A549 (cell line): ENCODE measurements around the gene SLC35G1. TPM values are rescaled to one million over a fixed set of nuclear protein-coding genes. Genes with fewer than 3 reads are reported as not detected.
A peak's percentile ranks its signal among the peaks of the same experiment; 100 is the strongest.

Source experiments
- ATAC-seq, 2 experiments: fragments of 200-7000 bp in 1 of 2; fragments of >200 bp in 1 of 2; cut with Nextera tagmentation in 1 of 2; cut with Tn5 transposase in 1 of 2; 3 replicates each; pipeline versions ENCODE4 v1.8.0 to v1.9.1; 2018 to 2020; ENCODE audit warnings: mild to moderate bottlenecking in 1 of 2, moderate library complexity in 1 of 2
- CTCF ChIA-PET: fragments of 300-600 bp; sonication (Branson Sonifier 250); formaldehyde crosslinking; extraction: SDS; loops from one replicate; lab custom pipeline; 2021; ENCODE audit warnings: antibody characterized with exemption, inconsistent platforms; lab: Yijun Ruan, JAX
- POLR2A ChIA-PET: fragments of 350-600 bp; formaldehyde crosslinking; extraction: SDS; loops from one replicate; lab custom pipeline; 2021; ENCODE audit warnings: antibody characterized with exemption, inconsistent platforms; lab: Yijun Ruan, JAX
- DNase-seq, 2 experiments: peaks; one replicate each; pipeline versions ENCODE4 v3.0.0 to v3.0.0-alpha.2; 2011 to 2016; ENCODE audit warnings: low read depth in 1 of 2, low spot score in 1 of 2
- FAIRE-seq: peaks from 2 replicates; lab custom pipeline; 2011; peaks lifted over from hg19 to GRCh38; lab: Jason Lieb, UNC
- H3K27ac ChIP-seq, 2 experiments: fragments of >200 bp; sonication (Bioruptor Twin); formaldehyde crosslinking; 3 replicates each; pipeline ENCODE4 v1.5.1; 2016 to 2017
- H3K4me1 ChIP-seq: fragments of >200 bp; sonication (Bioruptor Twin); formaldehyde crosslinking; 3 replicates; pipeline ENCODE4 v1.6.1; 2016
- H3K4me2 ChIP-seq: fragments of >200 bp; sonication (Bioruptor Twin); formaldehyde crosslinking; 3 replicates; pipeline ENCODE4 v1.6.1; 2016
- H3K4me3 ChIP-seq: fragments of >200 bp; sonication (Bioruptor Twin); formaldehyde crosslinking; 3 replicates; pipeline ENCODE4 v1.5.1; 2016
- H3K9me3 ChIP-seq: fragments of >200 bp; sonication (Bioruptor Twin); formaldehyde crosslinking; 3 replicates; pipeline ENCODE4 v1.6.1; 2016
- CEBPB ChIP-seq, 2 experiments: fragments of >200 bp in 1 of 2; sonication (Bioruptor Twin) in 1 of 2; formaldehyde crosslinking in 1 of 2; IDR thresholded peaks; 2 replicates each; pipeline ENCODE4 v1.6.1; 2012 to 2016
- CHD4 ChIP-seq: fragments of 200-600 bp; sonication (generic); IDR thresholded peaks from 2 replicates; pipeline ENCODE4 v1.6.1; 2016; ENCODE audit warnings: antibody characterized with exemption, mild to moderate bottlenecking, borderline replicate concordance
- E2F6 ChIP-seq: IDR thresholded peaks from 2 replicates; pipeline ENCODE4 v1.6.1; 2012; ENCODE audit warnings: low read depth, borderline replicate concordance
- EHF ChIP-seq: fragments of 250-450 bp; sonication (Bioruptor Pico); IDR thresholded peaks from 2 replicates; pipeline ENCODE4 v1.5.0; 2020; ENCODE audit warnings: mild to moderate bottlenecking
- EHMT2 ChIP-seq: fragments of 200-600 bp; sonication (generic); IDR thresholded peaks from 2 replicates; pipeline ENCODE4 v1.6.1; 2016; ENCODE audit warnings: antibody characterized with exemption, low read depth, mild to moderate bottlenecking, moderate library complexity
- EP300 ChIP-seq, 2 experiments: fragments of >200 bp; sonication (Bioruptor Twin); formaldehyde crosslinking; IDR thresholded peaks; 2 replicates in 1 of 2; 3 replicates in 1 of 2; pipeline ENCODE4 v1.6.1; 2016 to 2017
- FOSB ChIP-seq: fragments of 250-450 bp; sonication (Bioruptor Pico); IDR thresholded peaks from 2 replicates; pipeline ENCODE4 v1.5.0; 2020; ENCODE audit warnings: mild to moderate bottlenecking, moderate library complexity
- HDAC2 ChIP-seq: fragments of 200-600 bp; sonication (generic); IDR thresholded peaks from 2 replicates; pipeline ENCODE4 v1.6.1; 2016
- HES2 ChIP-seq: fragments of >200 bp; sonication (Bioruptor Twin); formaldehyde crosslinking; IDR thresholded peaks from 2 replicates; pipeline ENCODE4 v1.6.1; 2016
- HOXB5 ChIP-seq: fragments of 250-450 bp; sonication (Bioruptor Pico); IDR thresholded peaks from 2 replicates; pipeline ENCODE4 v1.5.0; 2020; ENCODE audit warnings: mild to moderate bottlenecking, moderate library complexity
- KDM5A ChIP-seq: fragments of 200-600 bp; sonication (generic); IDR thresholded peaks from 2 replicates; pipeline ENCODE4 v1.6.1; 2016; ENCODE audit warnings: antibody characterized with exemption, mild to moderate bottlenecking
- MAFK ChIP-seq: fragments of 450-650 bp; IDR thresholded peaks from 2 replicates; pipeline ENCODE4 v1.6.1; 2014; ENCODE audit not compliant: partially characterized antibody
- MAZ ChIP-seq: fragments of 150-350 bp; IDR thresholded peaks from 2 replicates; pipeline ENCODE4 v1.6.1; 2014; ENCODE audit warnings: antibody characterized with exemption, low read depth, low read length, borderline replicate concordance
- PHF8 ChIP-seq: fragments of 200-600 bp; sonication (generic); IDR thresholded peaks from 2 replicates; pipeline ENCODE4 v1.6.1; 2016; ENCODE audit warnings: low read depth, mild to moderate bottlenecking, antibody characterized with exemption, moderate library complexity, borderline replicate concordance
- POLR2AphosphoS2 ChIP-seq: conservative IDR thresholded peaks from 2 replicates; pipeline ENCODE4 v1.6.1; 2012; ENCODE audit warnings: low read length, improper control_type of control experiment, inconsistent platforms
- RCOR1 ChIP-seq: fragments of 150-350 bp; IDR thresholded peaks from 2 replicates; pipeline ENCODE4 v1.6.1; 2014; ENCODE audit warnings: antibody characterized with exemption, low read length, low read depth
- RNF2 ChIP-seq: fragments of 200-600 bp; sonication (generic); IDR thresholded peaks from 2 replicates; pipeline ENCODE4 v1.6.1; 2016; ENCODE audit warnings: low read depth, mild to moderate bottlenecking, antibody characterized with exemption, moderate library complexity, borderline replicate concordance
- SMC3 ChIP-seq: fragments of >200 bp; sonication (Bioruptor Twin); formaldehyde crosslinking; IDR thresholded peaks from 3 replicates; pipeline ENCODE4 v1.6.1; 2018; ENCODE audit warnings: inconsistent platforms
- SREBF2 ChIP-seq: fragments of 450-650 bp; IDR thresholded peaks from 2 replicates; pipeline ENCODE4 v1.6.1; 2014; ENCODE audit warnings: mild to moderate bottlenecking, moderate library complexity
- TFCP2L1 ChIP-seq: fragments of 250-450 bp; sonication (Bioruptor Pico); IDR thresholded peaks from 2 replicates; pipeline ENCODE4 v1.5.0; 2021; ENCODE audit warnings: mild to moderate bottlenecking
- ZC3H11A ChIP-seq: fragments of 450-650 bp; IDR thresholded peaks from 2 replicates; pipeline ENCODE4 v1.6.1; 2014; ENCODE audit warnings: antibody characterized with exemption, mild to moderate bottlenecking
- WGBS: methylation state at CpG from one replicate; pipeline ENCODE4 v1.1.6; 2017; ENCODE audit errors: missing lambda C conversion rate; 5-methylcytosine and 5-hydroxymethylcytosine counted together
- polyA plus RNA-seq, 4 experiments: library from polyadenylated mRNA; depleted of rRNA in 3 of 4; stranded (reverse); fragments of >200 nt; fragmentation: RNase III in 1 of 4; extraction: RNeasy Plus Mini Kit Qiagen cat#74134 plus additional on column Dnase treatment in 1 of 4; gene quantifications; 2 replicates in 3 of 4; 3 replicates in 1 of 4; pipeline ENCODE4 v1.2.3, GENCODE V29; 2011 to 2017
- TF ChIP-seq, protein P1 (sequence below): fragments of >200 bp; sonication (Bioruptor Twin); formaldehyde crosslinking; IDR thresholded peaks from 3 replicates; pipeline ENCODE4 v1.5.1; 2016
- TF ChIP-seq, protein P2 (sequence below): fragments of >200 bp; sonication (Bioruptor Twin); formaldehyde crosslinking; IDR thresholded peaks from 3 replicates; pipeline ENCODE4 v1.6.1; 2016
- TF ChIP-seq, protein P3 (sequence below): fragments of 200-600 bp; sonication (generic); IDR thresholded peaks from 2 replicates; pipeline ENCODE4 v1.6.1; 2016; ENCODE audit warnings: antibody characterized with exemption, mild to moderate bottlenecking, moderate library complexity

SLC35G1 gene
- polyA plus RNA-seq, 2 of the 4 experiments (the other 2 are of a cell fraction), result 13.0 to 16.8 TPM

DNA sequence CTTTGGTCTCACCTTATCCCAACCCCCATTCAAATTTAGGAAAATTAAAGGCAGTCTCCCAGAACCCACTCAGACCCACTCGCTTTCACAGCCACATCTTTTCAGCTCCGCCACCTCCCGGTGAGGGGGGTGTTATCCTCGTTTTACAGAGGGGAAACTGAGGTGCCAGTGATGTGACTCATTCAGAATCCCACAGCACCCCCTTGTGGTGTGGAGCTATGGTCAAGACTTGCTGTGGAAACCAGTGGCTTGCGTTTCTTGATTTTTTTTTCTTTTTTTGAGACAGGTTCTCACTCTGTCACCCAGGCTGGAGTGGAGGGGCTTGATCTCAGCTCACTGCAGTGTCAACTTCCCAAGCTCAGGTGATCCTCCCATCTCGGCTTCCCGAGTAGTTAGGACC, 27.6 kb downstream of the SLC35G1 start (continued):
- TF ChIP-seq, protein P1, sequence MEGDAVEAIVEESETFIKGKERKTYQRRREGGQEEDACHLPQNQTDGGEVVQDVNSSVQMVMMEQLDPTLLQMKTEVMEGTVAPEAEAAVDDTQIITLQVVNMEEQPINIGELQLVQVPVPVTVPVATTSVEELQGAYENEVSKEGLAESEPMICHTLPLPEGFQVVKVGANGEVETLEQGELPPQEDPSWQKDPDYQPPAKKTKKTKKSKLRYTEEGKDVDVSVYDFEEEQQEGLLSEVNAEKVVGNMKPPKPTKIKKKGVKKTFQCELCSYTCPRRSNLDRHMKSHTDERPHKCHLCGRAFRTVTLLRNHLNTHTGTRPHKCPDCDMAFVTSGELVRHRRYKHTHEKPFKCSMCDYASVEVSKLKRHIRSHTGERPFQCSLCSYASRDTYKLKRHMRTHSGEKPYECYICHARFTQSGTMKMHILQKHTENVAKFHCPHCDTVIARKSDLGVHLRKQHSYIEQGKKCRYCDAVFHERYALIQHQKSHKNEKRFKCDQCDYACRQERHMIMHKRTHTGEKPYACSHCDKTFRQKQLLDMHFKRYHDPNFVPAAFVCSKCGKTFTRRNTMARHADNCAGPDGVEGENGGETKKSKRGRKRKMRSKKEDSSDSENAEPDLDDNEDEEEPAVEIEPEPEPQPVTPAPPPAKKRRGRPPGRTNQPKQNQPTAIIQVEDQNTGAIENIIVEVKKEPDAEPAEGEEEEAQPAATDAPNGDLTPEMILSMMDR, result peak; percentile 38

DNA sequence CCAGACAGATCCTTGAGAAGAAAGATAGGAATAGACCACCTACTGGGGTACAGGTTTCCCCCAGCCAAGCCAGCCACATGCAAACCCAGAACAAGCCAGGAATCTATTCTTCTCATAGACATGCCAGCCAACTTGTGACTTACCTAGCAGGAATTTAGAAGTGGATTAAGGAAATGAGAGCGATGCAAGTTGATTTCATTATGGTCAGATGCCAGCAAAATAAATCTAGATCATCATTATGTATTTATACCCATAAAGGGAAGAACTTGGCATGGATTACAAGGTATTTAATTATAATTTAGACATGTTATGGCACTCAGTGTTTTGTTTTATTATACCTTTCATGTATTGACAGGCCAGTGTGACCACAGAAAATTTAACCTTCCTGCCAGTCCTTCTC, 32.8 kb downstream of the SLC35G1 start:
- Histone ChIP-seq H3K4me3 (no peak overlapping the region), H3K9me3 (no peaks in the 10 kb centered on the region), H3K4me2 (no peak overlapping the region), H3K27ac (no peak overlapping the region), H3K4me1 (no peaks in the 10 kb centered on the region)
- FAIRE-seq, result no peak
- ATAC-seq, result no peak
- DNase-seq, result no peak
- ChIA-PET POLR2A (no interaction called here), CTCF (no interaction called here)
- TF ChIP-seq CHD4, result no peak
- TF ChIP-seq ZC3H11A, result no peak
- no peak for TF ChIP-seq HES2
- TF ChIP-seq CEBPB (IDR thresholded peaks at IDR 0.05), result no peak
- TF ChIP-seq EHF (CRISPR knock-in tag), result no peak
- TF ChIP-seq SMC3, result no peak
- TF ChIP-seq, protein P2, sequence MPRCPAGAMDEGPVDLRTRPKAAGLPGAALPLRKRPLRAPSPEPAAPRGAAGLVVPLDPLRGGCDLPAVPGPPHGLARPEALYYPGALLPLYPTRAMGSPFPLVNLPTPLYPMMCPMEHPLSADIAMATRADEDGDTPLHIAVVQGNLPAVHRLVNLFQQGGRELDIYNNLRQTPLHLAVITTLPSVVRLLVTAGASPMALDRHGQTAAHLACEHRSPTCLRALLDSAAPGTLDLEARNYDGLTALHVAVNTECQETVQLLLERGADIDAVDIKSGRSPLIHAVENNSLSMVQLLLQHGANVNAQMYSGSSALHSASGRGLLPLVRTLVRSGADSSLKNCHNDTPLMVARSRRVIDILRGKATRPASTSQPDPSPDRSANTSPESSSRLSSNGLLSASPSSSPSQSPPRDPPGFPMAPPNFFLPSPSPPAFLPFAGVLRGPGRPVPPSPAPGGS, result no peak
- TF ChIP-seq E2F6, result no peak
- TF ChIP-seq POLR2AphosphoS2, result no peak
- no peak for TF ChIP-seq RCOR1
- TF ChIP-seq, protein P3, sequence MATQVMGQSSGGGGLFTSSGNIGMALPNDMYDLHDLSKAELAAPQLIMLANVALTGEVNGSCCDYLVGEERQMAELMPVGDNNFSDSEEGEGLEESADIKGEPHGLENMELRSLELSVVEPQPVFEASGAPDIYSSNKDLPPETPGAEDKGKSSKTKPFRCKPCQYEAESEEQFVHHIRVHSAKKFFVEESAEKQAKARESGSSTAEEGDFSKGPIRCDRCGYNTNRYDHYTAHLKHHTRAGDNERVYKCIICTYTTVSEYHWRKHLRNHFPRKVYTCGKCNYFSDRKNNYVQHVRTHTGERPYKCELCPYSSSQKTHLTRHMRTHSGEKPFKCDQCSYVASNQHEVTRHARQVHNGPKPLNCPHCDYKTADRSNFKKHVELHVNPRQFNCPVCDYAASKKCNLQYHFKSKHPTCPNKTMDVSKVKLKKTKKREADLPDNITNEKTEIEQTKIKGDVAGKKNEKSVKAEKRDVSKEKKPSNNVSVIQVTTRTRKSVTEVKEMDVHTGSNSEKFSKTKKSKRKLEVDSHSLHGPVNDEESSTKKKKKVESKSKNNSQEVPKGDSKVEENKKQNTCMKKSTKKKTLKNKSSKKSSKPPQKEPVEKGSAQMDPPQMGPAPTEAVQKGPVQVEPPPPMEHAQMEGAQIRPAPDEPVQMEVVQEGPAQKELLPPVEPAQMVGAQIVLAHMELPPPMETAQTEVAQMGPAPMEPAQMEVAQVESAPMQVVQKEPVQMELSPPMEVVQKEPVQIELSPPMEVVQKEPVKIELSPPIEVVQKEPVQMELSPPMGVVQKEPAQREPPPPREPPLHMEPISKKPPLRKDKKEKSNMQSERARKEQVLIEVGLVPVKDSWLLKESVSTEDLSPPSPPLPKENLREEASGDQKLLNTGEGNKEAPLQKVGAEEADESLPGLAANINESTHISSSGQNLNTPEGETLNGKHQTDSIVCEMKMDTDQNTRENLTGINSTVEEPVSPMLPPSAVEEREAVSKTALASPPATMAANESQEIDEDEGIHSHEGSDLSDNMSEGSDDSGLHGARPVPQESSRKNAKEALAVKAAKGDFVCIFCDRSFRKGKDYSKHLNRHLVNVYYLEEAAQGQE, result no peak
- TF ChIP-seq TFCP2L1, result no peak
- TF ChIP-seq SREBF2, result no peak
- TF ChIP-seq RNF2, result no peak
- TF ChIP-seq HDAC2, result no peak
- TF ChIP-seq MAFK, result no peak
- WGBS, result 94% methylated on average over 1 of the region's 1 CpG

GRCh38 chr10:93938140-93938539, 44.4 kb downstream of the SLC35G1 start:
- H3K9me3 ChIP-seq, result no peaks in the 10 kb centered on the region
- ChIA-PET CTCF (interaction anchor here (0.6 kb wide), 1 partner anchor 465 kb away, joined by 3 read pairs; no protein-coding TSS in a partner anchor), POLR2A (no interaction called here)
- no peak overlapping the region for H3K27ac ChIP-seq
- no peak for DNase-seq
- no peaks in the 10 kb centered on the region for H3K4me1 ChIP-seq
- no peak overlapping the region for H3K4me3 ChIP-seq
- TF ChIP-seq PHF8 (no peak), EHMT2 (no peak), MAZ (no peak), EP300 (IDR thresholded peaks at IDR 0.05) (no peak), KDM5A (no peak), HOXB5 (no peak), FOSB (CRISPR knock-in tag) (no peak), HES2 (no peak)
- H3K4me2 ChIP-seq, result no peak overlapping the region
- ATAC-seq, result no peak
- WGBS, result 46% methylated on average over 1 of the region's 1 CpG
- no peak for FAIRE-seq
